Fibroblast of skin of left quadriceps (primary cell): ENCODE data around the gene HJV.

Experiments
- DNase-seq, 2 experiments: peaks; one replicate each; pipeline ENCODE4 v3.0.0-alpha.2; 2013; ENCODE audit warnings: low read depth in 2 of 2

Gene HJV

DNA sequence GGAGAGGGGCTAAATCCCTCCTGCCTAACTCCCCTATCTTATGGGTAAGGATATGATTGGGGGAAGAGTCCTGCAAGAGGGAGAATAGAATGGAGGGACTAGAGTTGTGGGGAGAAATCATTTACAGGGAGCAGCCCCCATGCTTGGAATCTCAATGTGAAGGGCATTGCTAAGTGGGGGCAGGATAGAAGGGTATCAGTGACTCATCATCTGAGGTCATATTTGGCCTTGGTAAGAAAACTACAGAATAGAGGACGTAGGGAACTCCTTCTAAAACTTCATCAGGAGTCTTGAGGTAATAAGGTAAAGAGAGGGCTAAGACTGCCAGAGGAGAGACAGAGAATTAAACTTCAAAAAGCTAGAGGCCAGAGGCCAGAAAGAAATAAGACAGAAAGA is 487 bp downstream of the HJV start:
- DNase-seq = no peak

GRCh38 chr1:146020058-146021049 is 1.2 kb downstream of the HJV start:
- DNase-seq = no peak

DNA sequence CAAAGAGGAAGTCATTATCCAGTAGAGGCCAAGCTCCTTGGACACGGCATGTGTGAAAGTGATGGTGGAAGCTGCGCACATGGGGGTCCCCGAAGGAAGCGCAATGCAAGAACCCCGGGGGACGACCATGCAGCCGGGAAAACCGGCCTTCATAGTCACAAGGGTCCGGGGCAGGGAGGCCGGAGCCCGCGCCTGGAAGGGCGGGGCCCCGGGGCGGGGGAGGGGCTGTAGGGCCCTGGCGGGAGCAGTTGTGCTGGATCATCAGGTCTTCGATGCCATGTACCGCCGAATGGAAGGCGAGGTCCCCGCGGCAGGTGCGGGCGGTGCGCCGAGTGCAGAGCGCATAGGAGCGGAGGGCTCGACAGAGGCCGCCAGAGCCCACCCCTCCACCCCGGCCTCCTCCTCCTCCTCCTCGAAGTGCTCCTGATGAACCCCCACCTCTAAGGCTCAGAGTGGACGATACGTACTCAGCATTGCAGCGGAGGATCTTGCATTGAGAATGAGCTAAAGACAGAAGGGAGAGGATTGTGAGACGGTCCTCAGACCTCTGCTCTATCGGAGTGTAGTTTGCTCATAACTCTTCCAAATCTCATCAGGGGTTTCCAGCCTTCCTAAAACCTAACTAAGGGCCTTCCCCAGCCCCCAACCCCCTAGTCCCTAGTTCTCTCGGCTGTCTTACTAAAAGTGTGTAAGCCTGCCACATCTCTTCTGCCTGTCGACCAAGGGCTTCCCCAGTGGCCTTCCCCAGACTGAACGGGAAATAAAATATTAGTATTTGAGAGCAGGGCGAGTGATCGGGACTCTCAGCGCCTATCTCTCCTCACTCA is 2.1 kb downstream of the HJV start:
- no peak for DNase-seq

DNA sequence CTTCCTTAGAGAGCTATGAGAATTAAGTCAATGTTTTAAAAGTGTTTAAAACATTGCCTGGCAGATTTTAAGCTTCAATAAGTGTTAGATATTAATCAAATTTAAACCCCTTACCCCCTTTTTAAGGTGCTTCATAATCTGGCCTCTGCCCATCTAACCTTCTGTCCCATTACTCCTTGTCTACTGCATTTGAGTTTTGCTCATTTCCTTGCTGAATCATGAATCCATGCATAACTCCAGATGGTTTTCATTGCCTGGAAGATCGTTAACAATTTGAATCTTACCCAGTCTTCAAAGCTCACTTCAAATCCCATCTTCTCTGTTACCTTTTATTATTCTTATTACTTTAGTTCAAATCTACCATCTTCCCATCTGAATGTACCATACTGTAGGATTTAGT is 4.6 kb downstream of the HJV start:
- DNase-seq = peak in 1 of 2 experiments; percentile 20

- no peak for DNase-seq
Measured at GRCh38 chr1:146013559-146013922, 8.0 kb downstream of the HJV start.

DNA sequence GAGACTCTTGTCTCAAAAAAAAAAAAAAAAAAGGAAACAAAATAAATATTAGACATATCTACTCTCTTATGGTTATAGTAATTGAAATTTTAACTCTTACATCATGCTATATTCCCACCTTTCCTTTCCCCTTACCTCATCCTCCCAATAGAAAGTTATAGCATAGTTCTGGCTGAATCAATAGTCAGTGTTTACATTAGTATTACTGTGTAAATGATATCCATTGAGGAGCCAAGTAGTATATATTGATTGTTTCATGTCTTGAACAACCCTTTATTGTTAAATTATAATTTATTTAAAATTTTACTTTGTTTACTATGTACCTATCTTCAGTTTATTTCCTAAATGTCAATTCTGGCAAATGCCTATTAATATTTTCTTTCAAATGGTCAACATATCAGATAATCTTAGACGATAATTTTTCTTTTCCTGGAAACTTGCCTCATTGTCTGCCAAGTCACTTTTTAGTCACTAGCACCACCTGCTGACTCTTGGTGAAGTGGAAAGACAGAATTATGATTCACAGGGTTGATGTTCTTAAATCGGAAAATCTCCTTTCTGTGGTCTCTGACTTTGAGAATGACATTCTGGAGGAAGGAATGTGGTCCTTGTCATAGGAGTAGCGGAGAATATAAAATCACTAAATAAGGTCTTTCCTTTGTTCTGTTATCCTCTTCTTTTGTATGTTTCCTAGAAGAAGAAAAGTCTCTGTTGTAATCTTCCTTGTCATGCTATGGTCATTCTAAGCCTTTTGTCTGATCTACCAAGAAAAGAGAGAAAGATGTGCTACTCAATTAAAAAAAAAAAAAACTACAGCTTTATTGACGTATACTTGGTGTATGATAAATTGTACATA is 8.6 kb downstream of the HJV start:
- DNase-seq = peak; percentile 61 to 62

GRCh38 chr1:146010126-146010738 is 11.3 kb downstream of the HJV start:
- DNase-seq = no peak

- no peak for DNase-seq
Measured at GRCh38 chr1:146007489-146008133, 13.9 kb downstream of the HJV start.

DNA sequence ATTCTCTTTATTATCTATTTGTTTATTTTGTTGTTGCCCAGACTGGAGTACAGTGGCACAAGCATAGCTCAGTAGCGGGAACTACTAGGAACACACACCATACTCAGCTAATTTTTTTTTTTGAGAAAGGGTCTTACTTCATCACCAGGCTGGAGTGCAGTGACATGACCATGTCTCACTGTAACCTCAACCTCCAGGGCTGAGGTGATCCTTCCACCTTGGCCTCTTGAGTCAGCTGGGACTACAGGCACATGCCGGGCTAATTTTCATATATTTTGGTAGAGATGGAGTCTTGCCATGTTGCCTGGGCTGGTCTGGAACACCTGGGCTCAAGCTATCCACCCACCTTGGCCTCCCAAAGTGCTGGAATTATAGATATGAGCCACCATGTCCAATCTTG is 19.8 kb downstream of the HJV start:
- DNase-seq = no peak

GRCh38 chr1:145999321-146000024 is 22.1 kb downstream of the HJV start:
- no peak for DNase-seq

- DNase-seq = no peak
Measured at GRCh38 chr1:145997718-145998023, 23.9 kb downstream of the HJV start.

DNA sequence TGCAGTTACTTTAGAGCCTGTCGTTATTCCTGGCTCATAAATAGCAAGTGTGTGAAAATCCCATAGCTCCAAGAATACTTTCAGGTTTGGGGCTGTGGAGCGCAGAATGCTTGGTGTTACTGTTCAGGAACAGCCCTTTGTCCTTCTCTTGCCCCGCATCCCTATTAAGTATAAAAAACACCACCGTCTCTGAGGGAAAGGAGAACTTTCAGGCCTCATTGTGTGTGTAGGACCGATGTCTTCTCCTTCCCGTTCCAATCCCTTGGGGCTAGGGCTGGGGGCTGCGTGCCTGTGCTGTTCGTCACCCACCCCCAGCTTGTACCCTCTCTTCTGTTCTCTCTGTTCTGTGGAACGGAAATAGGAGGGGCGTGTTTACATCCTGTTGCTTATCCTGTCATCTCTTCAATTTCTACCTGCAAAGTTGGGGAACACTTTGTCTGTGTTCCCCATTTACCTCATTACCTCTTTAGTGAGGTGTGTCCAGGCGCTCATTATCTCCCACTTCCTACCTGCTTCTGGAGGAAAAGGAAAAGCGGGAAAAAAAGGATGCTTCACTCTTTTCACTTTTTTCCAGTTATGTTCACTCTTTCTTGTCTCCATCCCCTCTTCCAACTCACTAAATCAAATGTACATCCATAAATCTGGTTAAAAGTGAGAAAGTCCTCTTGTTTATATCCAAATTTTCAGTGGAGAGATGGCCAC is 24.4 kb downstream of the HJV start:
- DNase-seq = no peak

GRCh38 chr1:145996433-145997015 is 25.0 kb downstream of the HJV start, which contains the start of gene TXNIP:
Gene TXNIP, minus strand, starts transcription at chr1:145996579. Its CDS starts 313 bp downstream, at chr1:145996266.
- DNase-seq = peak; percentile 94 to 96

DNA sequence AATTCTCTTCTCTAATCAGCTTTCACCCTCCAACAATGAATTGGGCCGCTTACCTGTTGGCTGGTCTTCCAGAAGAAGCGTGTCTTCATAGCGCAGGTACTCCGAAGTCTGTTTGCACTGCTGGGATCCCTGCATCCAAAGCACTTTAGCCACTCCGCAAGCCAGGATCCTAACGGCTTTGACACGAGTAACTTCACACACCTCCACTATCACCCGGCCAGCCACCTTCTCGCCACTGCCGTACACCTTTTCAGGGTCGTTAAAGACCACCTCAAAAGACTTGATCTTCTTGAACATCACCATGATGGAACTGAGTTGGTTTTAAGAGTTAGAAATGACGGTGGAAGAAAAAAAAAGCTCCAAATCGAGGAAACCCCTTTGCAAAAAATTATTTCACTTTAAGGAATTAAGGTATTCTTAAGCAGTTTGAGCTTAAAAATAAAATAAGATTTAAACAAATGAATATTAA is 25.5 kb downstream of the HJV start:
- DNase-seq = no peak

- DNase-seq = no peak
Measured at GRCh38 chr1:145995148-145995881, 26.2 kb downstream of the HJV start.

DNA sequence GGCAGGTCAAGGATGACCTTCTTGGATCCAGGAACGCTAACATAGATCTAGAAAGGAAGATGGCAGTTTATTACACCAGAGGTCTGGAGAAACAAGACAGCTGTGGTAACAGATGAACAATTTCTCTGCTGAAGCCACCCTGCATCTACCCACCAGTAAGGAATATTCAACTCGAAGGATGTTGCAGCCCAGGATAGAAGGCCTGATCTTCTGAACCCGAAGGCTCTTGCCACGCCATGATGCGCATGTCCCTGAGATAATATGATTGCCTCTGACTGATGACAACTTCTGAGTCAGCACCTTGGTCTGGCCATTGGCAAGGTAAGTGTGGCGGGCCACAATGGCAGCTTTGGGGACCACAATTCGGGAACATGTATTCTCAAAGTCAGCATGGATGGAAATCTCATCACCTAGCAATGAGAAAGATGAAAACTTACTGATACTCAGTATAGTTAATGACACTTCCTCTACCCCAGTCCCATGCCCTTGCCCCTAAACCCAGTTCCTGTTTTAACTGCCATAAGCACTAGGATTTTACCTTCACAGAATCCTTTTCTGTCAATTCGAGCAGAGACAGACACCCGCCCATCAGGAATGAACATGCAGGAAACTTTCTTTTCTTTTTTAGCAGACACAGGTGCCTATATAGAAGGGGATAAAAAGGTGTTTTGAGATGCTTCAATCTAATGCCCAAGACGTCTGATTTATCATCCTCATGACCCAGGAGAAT is 27.0 kb downstream of the HJV start:
- no peak for DNase-seq

DNA sequence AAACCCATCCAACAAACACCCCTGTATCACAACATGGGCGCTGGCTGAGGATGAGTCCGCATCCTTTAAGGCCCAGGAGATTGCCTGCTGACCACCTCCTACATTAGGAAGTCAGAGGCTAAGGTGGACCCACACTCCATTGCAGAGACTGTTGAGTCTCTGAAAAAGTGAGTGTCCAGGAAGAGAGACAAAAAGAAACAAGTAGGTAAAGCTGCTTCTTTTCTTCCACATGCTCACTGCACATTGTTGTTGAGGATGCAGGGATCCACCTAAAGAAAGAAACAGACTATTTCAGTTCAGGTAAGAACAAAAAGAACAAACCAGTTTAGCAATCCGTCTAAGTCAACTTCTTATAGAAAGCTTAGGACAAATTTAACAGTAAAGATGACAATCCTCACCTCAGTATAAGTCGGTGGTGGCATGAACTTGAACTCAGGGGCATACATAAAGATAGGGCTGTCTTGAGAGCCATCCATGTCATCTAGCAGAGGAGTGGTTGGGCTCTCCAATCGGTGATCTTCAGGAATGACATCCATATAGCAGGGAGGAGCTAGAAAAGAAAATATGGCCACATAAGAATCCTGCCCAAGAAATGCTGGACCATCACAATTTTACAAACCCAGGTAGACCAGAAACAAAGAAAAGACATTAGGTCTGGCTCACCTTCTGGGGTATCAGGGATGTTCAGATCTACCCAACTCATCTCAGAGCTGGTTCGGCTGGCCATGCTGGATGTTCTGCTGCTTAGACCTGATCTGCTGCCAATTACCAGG is 27.7 kb downstream of the HJV start:
- no peak for DNase-seq
